H9 (cell line): ENCODE measurements around the gene KRT13. TPM values are rescaled to one million over a fixed set of nuclear protein-coding genes. Genes with fewer than 3 reads are reported as not detected.

Source experiments
- DNase-seq: peaks from one replicate; pipeline ENCODE4 v3.0.0-alpha.2; 2017
- H2AFZ ChIP-seq: one replicate; pipeline ENCODE4 v1.6.1; 2013; ENCODE audit warnings: mild to moderate bottlenecking, low read length, control low read depth, moderate library complexity
- H2AK5ac ChIP-seq: 2 replicates; pipeline ENCODE4 v1.6.1; 2013; ENCODE audit warnings: low read length, control low read depth, mixed read lengths; ENCODE audit not compliant: insufficient read length
- H2BK120ac ChIP-seq: one replicate; pipeline ENCODE4 v1.6.1; 2013; ENCODE audit warnings: low read depth, mild to moderate bottlenecking, low read length, control low read depth, inconsistent platforms; ENCODE audit not compliant: poor library complexity, severe bottlenecking
- H2BK12ac ChIP-seq: 2 replicates; pipeline ENCODE4 v1.6.1; 2013; ENCODE audit warnings: low read length, control low read depth, mixed read lengths, low read depth; ENCODE audit not compliant: insufficient read length
- H2BK15ac ChIP-seq: 2 replicates; pipeline ENCODE4 v1.6.1; 2013; ENCODE audit warnings: low read depth, low read length, control low read depth
- H2BK20ac ChIP-seq: one replicate; pipeline ENCODE4 v1.6.1; 2013; ENCODE audit warnings: low read depth, mild to moderate bottlenecking, low read length, control low read depth, inconsistent platforms; ENCODE audit not compliant: poor library complexity, severe bottlenecking
- H2BK5ac ChIP-seq: 2 replicates; pipeline ENCODE4 v1.6.1; 2013; ENCODE audit warnings: low read length, control low read depth, mixed read lengths; ENCODE audit not compliant: insufficient read length
- H3K14ac ChIP-seq: 2 replicates; pipeline ENCODE4 v1.6.1; 2013; ENCODE audit warnings: low read length, control low read depth; ENCODE audit not compliant: insufficient read depth
- H3K18ac ChIP-seq: 2 replicates; pipeline ENCODE4 v1.6.1; 2013; ENCODE audit warnings: low read depth, mild to moderate bottlenecking, mixed read lengths, low read length, control low read depth; ENCODE audit not compliant: insufficient read length
- H3K23ac ChIP-seq: 2 replicates; pipeline ENCODE4 v1.6.1; 2013; ENCODE audit warnings: low read length, control low read depth, mixed read lengths, low read depth; ENCODE audit not compliant: insufficient read length
- H3K23me2 ChIP-seq: 2 replicates; pipeline ENCODE4 v1.6.1; 2013; ENCODE audit warnings: low read depth, mild to moderate bottlenecking, mixed read lengths, low read length, control low read depth; ENCODE audit not compliant: insufficient read length, poor library complexity, severe bottlenecking
- H3K27ac ChIP-seq: 2 replicates; pipeline ENCODE4 v1.5.1; 2013; ENCODE audit warnings: low read length, control low read depth, mixed read lengths, low read depth; ENCODE audit not compliant: insufficient read length
- H3K27me3 ChIP-seq: 2 replicates; pipeline ENCODE4 v1.6.1; 2013; ENCODE audit warnings: low read length, control low read depth, inconsistent platforms; ENCODE audit not compliant: insufficient read depth
- H3K4ac ChIP-seq: 2 replicates; pipeline ENCODE4 v1.6.1; 2013; ENCODE audit warnings: low read depth, mild to moderate bottlenecking, control low read depth, inconsistent platforms, low read length, moderate library complexity
- H3K4me1 ChIP-seq: 2 replicates; pipeline ENCODE4 v1.6.1; 2013; ENCODE audit warnings: low read length, control low read depth, inconsistent platforms; ENCODE audit not compliant: insufficient read depth
- H3K4me2 ChIP-seq: 2 replicates; pipeline ENCODE4 v1.6.1; 2013; ENCODE audit warnings: low read length, control low read depth, mixed read lengths; ENCODE audit not compliant: insufficient read length, insufficient read depth
- H3K56ac ChIP-seq: 2 replicates; pipeline ENCODE4 v1.6.1; 2013; ENCODE audit warnings: low read depth, mild to moderate bottlenecking, mixed read lengths, low read length, control low read depth; ENCODE audit not compliant: insufficient read length
- H3K79me1 ChIP-seq: 2 replicates; pipeline ENCODE4 v1.6.1; 2013; ENCODE audit warnings: low read depth, mild to moderate bottlenecking, moderate library complexity, low read length, control low read depth, inconsistent platforms; ENCODE audit not compliant: insufficient read depth, poor library complexity, severe bottlenecking
- H3K79me2 ChIP-seq: 2 replicates; pipeline ENCODE4 v1.6.1; 2013; ENCODE audit warnings: low read length, control low read depth, inconsistent platforms; ENCODE audit not compliant: insufficient read depth
- H3K9ac ChIP-seq: 2 replicates; pipeline ENCODE4 v1.6.1; 2013; ENCODE audit warnings: low read length, control low read depth, mixed read lengths; ENCODE audit not compliant: insufficient read length; ENCODE audit errors: extremely low read depth
- H3K9me3 ChIP-seq: one replicate; pipeline ENCODE4 v1.6.1; 2013; ENCODE audit warnings: low read depth, low read length, inconsistent platforms; ENCODE audit not compliant: control insufficient read depth
- H3T11ph ChIP-seq: one replicate; pipeline ENCODE4 v1.6.1; 2013; ENCODE audit warnings: mild to moderate bottlenecking, low read length, control low read depth, inconsistent platforms
- H4K20me1 ChIP-seq: one replicate; pipeline ENCODE4 v1.6.1; 2013; ENCODE audit not compliant: control insufficient read depth, insufficient read length, insufficient read depth
- H4K5ac ChIP-seq: 2 replicates; pipeline ENCODE4 v1.6.1; 2013; ENCODE audit warnings: low read depth, mild to moderate bottlenecking, mixed read lengths, low read length, control low read depth; ENCODE audit not compliant: insufficient read length
- H4K8ac ChIP-seq: replicated peaks from 2 replicates; pipeline ENCODE4 v1.6.1; 2013; ENCODE audit warnings: low read length, control low read depth, mixed read lengths, low read depth; ENCODE audit not compliant: insufficient read length
- H4K91ac ChIP-seq: 2 replicates; pipeline ENCODE4 v1.6.1; 2013; ENCODE audit warnings: low read depth, mild to moderate bottlenecking, moderate library complexity, mixed read lengths, low read length, control low read depth; ENCODE audit not compliant: insufficient read length
- H3K27ac Mint-ChIP-seq, 3 experiments: 2 replicates in 2 of 3; 3 replicates in 1 of 3; pipeline ENCODE4 v1.8.0; 2020 to 2021; ENCODE audit warnings: mixed read lengths in 3 of 3, mild to moderate bottlenecking in 1 of 3, moderate library complexity in 1 of 3
- H3K27me3 Mint-ChIP-seq: 2 replicates; pipeline ENCODE4 v1.8.0; 2021; ENCODE audit warnings: low read depth, mild to moderate bottlenecking, moderate library complexity, mixed read lengths
- H3K36me3 Mint-ChIP-seq, 3 experiments: 2 replicates in 2 of 3; 3 replicates in 1 of 3; pipeline ENCODE4 v1.8.0; 2020 to 2021; ENCODE audit warnings: low read depth in 3 of 3, mixed read lengths in 3 of 3; ENCODE audit not compliant: insufficient read depth in 1 of 3
- H3K4me1 Mint-ChIP-seq, 2 experiments: 2 replicates each; pipeline ENCODE4 v1.8.0; 2020; ENCODE audit warnings: mixed read lengths in 2 of 2
- H3K4me3 Mint-ChIP-seq, 2 experiments: 2 replicates in 1 of 2; 3 replicates in 1 of 2; pipeline ENCODE4 v1.8.0; 2020 to 2021; ENCODE audit warnings: mild to moderate bottlenecking in 2 of 2, mixed read lengths in 2 of 2, moderate library complexity in 1 of 2
- H3K9me3 Mint-ChIP-seq, 2 experiments: 2 replicates in 1 of 2; 3 replicates in 1 of 2; pipeline ENCODE4 v1.8.0; 2020; ENCODE audit warnings: mild to moderate bottlenecking in 2 of 2, mixed read lengths in 2 of 2, moderate library complexity in 1 of 2
- WGBS: extraction: QIAGEN DNeasy Blood & Tissue Kit; methylation state at CpG from one replicate; pipeline ENCODE4 v1.1.7; 2013; ENCODE audit warnings: missing lambda C conversion rate, low lambda C conversion rate, mixed read lengths; ENCODE audit not compliant: insufficient read length; ENCODE audit errors: extremely low coverage; 5-methylcytosine and 5-hydroxymethylcytosine counted together
- total RNA-seq: library from RNA; stranded (reverse); gene quantifications from 2 replicates; pipeline ENCODE4 v1.2.1, GENCODE V29; 2021
- TF ChIP-seq, protein P1 (sequence below): fragments of 200-600 bp; sonication (generic); conservative IDR thresholded peaks from 3 replicates; pipeline ENCODE4 v1.8.0; 2021; ENCODE audit warnings: antibody characterized with exemption, mild to moderate bottlenecking

Gene KRT13
- total RNA-seq, 1 experiment from 2014 or later: not detected

DNA sequence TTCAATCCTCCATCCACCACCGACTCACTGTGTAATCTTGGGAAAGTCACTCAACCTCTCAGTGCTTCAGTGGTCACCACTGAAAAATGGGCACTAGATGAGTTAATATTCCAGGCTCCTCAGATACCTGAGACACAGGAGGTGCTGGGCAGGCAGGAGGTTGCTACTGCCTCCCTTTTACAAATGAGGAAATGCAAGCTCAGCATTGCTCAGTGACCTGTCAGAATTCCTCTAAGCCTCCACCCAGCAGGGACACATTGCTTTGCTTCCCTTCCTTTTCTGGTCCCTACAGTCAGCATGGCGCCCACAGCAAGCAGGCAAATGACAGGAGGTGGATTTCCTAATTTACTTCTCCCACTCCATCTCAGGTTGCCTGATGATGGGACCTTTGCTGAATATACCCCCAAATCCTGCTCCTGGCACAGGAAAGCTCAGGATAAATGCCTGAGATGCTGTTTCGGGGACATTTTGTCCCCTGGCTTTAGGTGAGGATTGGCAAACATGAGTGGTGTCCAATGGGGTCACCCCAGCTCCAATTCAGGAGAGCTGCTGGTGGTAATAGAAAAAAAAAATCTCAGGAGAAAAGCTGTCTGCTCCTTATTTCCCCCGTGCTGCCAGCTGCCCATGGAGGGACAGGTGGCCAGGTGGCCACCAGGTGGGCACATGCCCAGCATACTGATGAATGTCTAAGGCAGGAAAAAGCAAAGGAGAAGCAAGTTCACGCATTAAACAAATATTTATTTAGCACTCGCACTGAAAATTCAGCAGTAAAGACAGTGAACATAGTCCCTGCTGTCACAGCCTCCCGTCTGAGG, 5.0 kb upstream of the KRT13 start:
- peak; percentile 66 for DNase-seq
- Histone ChIP-seq H3K27me3 (no peaks in the 10 kb centered on the region), H3K23me2 (no peaks in the 10 kb centered on the region), H4K5ac (no peak overlapping the region), H3K14ac (no peak overlapping the region), H4K8ac (no peak overlapping the region), H3K4me2 (no peak overlapping the region), H3K9ac (no peak overlapping the region), H2BK20ac (no peak overlapping the region), H2AFZ (no peak overlapping the region), H4K91ac (no peak overlapping the region), H3K4me1 (0 out of 2 replicates have a peak, but pooled peaks cover 3% of the 10 kb centered on the region), H2BK15ac (no peak overlapping the region), H3K79me1 (no peaks in the 10 kb centered on the region), H3K79me2 (no peaks in the 10 kb centered on the region), H2AK5ac (no peak overlapping the region), H3K9me3 (no peaks in the 10 kb centered on the region), H2BK12ac (no peak overlapping the region), H3K18ac (no peak overlapping the region), H3K4ac (no peak overlapping the region), H3K27ac (no peak overlapping the region), H3T11ph (no peak overlapping the region), H3K56ac (no peak overlapping the region), H4K20me1 (no peaks in the 10 kb centered on the region), H2BK5ac (no peak overlapping the region), H2BK120ac (no peak overlapping the region), H3K23ac (no peak overlapping the region)
- peaks cover 25% of the 10 kb centered on the region in 2 experiments for H3K4me1 Mint-ChIP-seq
- no peaks in the 10 kb centered on the region; a peak in 1 of 5 replicates for H3K9me3 Mint-ChIP-seq
- H3K4me3 Mint-ChIP-seq: no peak overlapping the region
- TF ChIP-seq, protein P1, sequence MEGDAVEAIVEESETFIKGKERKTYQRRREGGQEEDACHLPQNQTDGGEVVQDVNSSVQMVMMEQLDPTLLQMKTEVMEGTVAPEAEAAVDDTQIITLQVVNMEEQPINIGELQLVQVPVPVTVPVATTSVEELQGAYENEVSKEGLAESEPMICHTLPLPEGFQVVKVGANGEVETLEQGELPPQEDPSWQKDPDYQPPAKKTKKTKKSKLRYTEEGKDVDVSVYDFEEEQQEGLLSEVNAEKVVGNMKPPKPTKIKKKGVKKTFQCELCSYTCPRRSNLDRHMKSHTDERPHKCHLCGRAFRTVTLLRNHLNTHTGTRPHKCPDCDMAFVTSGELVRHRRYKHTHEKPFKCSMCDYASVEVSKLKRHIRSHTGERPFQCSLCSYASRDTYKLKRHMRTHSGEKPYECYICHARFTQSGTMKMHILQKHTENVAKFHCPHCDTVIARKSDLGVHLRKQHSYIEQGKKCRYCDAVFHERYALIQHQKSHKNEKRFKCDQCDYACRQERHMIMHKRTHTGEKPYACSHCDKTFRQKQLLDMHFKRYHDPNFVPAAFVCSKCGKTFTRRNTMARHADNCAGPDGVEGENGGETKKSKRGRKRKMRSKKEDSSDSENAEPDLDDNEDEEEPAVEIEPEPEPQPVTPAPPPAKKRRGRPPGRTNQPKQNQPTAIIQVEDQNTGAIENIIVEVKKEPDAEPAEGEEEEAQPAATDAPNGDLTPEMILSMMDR: no peak
- no peak overlapping the region for H3K27ac Mint-ChIP-seq
- H3K36me3 Mint-ChIP-seq: no peaks in the 10 kb centered on the region
- no CpG with 5 or more reads among the region's 7 CpGs for WGBS
- H3K27me3 Mint-ChIP-seq: no peaks in the 10 kb centered on the region; the same call in 1 of the 2 replicates
